ENCODE data around the gene CBR3. TPM values are rescaled to one million over a fixed set of nuclear protein-coding genes. Genes with fewer than 3 reads are reported as not detected.

Gene CBR3
- total and polyA plus RNA-seq, 5 donors from 2014 or later, result 1.8 to 13.2 (median 10.1) TPM

DNA sequence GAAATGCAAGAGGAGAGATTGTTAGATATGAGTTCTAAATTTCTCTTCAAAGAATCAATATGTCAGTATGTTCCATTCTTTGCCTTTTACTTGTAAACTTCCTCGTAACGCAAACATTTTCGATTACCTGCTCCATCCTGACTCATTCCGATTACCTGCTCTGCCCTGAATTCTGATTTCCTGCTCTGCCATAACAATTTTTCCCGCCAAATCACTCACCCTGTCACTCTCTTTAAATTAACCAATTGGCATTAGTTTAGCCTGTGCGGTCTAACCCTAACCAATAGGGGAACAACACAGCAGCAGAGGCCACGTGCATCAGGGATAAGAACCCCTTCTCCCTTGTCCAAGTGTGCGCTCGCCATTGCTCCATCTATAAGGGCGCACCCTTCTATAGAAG lies 25.0 kb upstream of the CBR3 start:
- peaks cover 68% of the 10 kb centered on the region for H3K27me3 Mint-ChIP-seq
- no peaks in the 10 kb centered on the region for H3K36me3 Mint-ChIP-seq
- no peaks in the 10 kb centered on the region for H3K9me3 Mint-ChIP-seq
- H3K4me1 Mint-ChIP-seq, result peaks cover 11 to 22% (median 14%) of the 10 kb centered on the region in 4 donors
- H3K4me3 Mint-ChIP-seq, result no peak overlapping the region
- ATAC-seq (ENCODE audit: low read depth in 2 of 2) (no peak), DNase-seq (no peak)
- Histone ChIP-seq H3K4me3 (ENCODE audit: low read depth, low read length) (no peak overlapping the region), H3K36me3 (ENCODE audit: control insufficient read depth, insufficient read depth, low read length) (no peaks in the 10 kb centered on the region), H3K27ac (ENCODE audit: insufficient read depth, low read length, poor library complexity, severe bottlenecking) (no peak overlapping the region), H3K27me3 (ENCODE audit: control insufficient read depth, insufficient read depth, low read length) (peaks cover 13% of the 10 kb centered on the region), H3K9me3 (ENCODE audit: control insufficient read depth in 2 of 2, low read length in 2 of 2) (no peaks in the 10 kb centered on the region), H3K4me1 (ENCODE audit: control insufficient read depth, insufficient read depth, low read length, poor library complexity, severe bottlenecking) (peaks cover 18% of the 10 kb centered on the region)
- H3K27ac Mint-ChIP-seq, result no peak overlapping the region

DNA sequence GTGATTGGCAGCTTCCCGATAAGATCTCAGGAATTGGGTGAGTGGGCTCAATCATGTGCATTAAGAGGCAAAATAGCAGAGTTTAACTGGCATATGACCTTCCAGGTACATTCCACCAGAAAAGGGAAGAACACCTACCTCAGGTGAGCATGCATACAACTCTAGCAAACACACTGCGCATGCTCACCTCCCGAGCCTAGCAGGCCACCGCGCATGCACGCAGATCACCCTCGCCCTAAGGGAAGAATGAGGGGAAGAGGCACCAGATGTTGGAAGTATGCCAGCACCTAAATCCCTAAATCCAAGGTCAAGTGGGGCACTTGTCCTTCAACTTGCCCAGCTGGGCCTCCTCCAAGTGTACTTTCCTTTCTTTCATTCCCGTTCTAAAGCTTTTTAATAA lies 23.6 kb upstream of the CBR3 start:
- Mint-ChIP-seq H3K4me3 (peak overlapping the region in 1 of 4 donors; percentile 17), H3K9me3 (no peaks in the 10 kb centered on the region)

DNA sequence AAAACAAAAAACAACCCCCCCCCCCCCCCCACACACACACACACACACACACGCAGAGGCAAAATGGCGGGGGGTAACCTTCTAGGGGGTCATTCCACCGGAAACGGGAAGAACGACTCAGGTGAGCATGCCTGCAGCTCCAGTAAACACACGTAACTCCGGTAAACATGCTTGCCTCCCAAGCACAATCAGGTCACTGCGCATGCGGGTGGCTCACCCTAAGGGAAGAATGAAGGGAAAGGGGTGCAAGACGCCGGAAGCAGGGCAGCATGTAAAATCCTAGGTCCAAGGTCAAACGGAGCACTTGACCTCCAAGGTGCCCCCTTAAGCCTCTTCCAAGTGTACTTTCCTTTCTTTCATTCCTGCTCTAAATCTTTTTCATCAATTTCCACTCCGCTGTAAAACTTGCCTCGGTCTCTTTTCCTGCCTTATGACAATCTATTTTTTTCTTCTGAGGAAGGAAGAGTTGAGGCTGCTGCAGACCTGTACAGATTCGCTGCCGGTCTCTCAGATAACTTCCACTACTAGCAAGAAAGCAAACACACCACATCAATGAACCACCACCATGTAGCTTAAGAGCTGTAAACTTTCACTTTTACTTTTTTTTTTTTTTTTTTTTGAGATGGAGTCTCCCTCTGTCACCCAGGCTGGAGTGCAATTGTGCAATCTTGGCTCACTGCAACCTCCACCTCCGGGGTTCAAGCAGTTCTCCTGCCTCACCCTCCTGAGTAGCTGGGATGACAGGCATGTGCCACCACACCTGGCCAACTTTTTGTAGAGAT lies 21.0 kb upstream of the CBR3 start:
- Mint-ChIP-seq H3K27ac (peak overlapping the region in 2 of 3 donors; percentile 60 to 96), H3K36me3 (no peaks in the 10 kb centered on the region), H3K9me3 (no peaks in the 10 kb centered on the region), H3K4me1 (peaks cover 11 to 21% (median 14%) of the 10 kb centered on the region in 4 donors), H3K4me3 (peak overlapping the region; percentile 56 to 93 (median 78)), H3K27me3 (peaks cover 32% of the 10 kb centered on the region)
- no peaks in the 10 kb centered on the region for H3K9me3 ChIP-seq (ENCODE audit: control insufficient read depth in 2 of 2, low read length in 2 of 2)
- H3K4me3 ChIP-seq (ENCODE audit: low read depth, low read length), result peak overlapping the region; percentile 73
- H3K4me1 ChIP-seq (ENCODE audit: control insufficient read depth, insufficient read depth, low read length, poor library complexity, severe bottlenecking), result peaks cover 18% of the 10 kb centered on the region
- no peaks in the 10 kb centered on the region for H3K36me3 ChIP-seq (ENCODE audit: control insufficient read depth, insufficient read depth, low read length)
- ATAC-seq (ENCODE audit: low read depth in 2 of 2) (peak; percentile 71 to 80), DNase-seq (peak; percentile 45 to 82 (median 77))
- peak overlapping the region; percentile 63 for H3K27ac ChIP-seq (ENCODE audit: insufficient read depth, low read length, poor library complexity, severe bottlenecking)
- no peaks in the 10 kb centered on the region for H3K27me3 ChIP-seq (ENCODE audit: control insufficient read depth, insufficient read depth, low read length)

More for the DNA sequence above, 23.6 kb upstream of the CBR3 start:
- no peaks in the 10 kb centered on the region for H3K36me3 Mint-ChIP-seq
- no peak overlapping the region for H3K27ac Mint-ChIP-seq
- H3K4me1 Mint-ChIP-seq, result peaks cover 11 to 21% (median 14%) of the 10 kb centered on the region in 4 donors
- H3K27me3 Mint-ChIP-seq, result peaks cover 56% of the 10 kb centered on the region
- Histone ChIP-seq H3K4me3 (ENCODE audit: low read depth, low read length) (no peak overlapping the region), H3K27me3 (ENCODE audit: control insufficient read depth, insufficient read depth, low read length) (peaks cover 4% of the 10 kb centered on the region), H3K4me1 (ENCODE audit: control insufficient read depth, insufficient read depth, low read length, poor library complexity, severe bottlenecking) (peaks cover 18% of the 10 kb centered on the region), H3K9me3 (ENCODE audit: control insufficient read depth in 2 of 2, low read length in 2 of 2) (no peaks in the 10 kb centered on the region), H3K27ac (ENCODE audit: insufficient read depth, low read length, poor library complexity, severe bottlenecking) (no peak overlapping the region), H3K36me3 (ENCODE audit: control insufficient read depth, insufficient read depth, low read length) (no peaks in the 10 kb centered on the region)
- no peak for DNase-seq
- no peak for ATAC-seq (ENCODE audit: low read depth in 2 of 2)

DNA sequence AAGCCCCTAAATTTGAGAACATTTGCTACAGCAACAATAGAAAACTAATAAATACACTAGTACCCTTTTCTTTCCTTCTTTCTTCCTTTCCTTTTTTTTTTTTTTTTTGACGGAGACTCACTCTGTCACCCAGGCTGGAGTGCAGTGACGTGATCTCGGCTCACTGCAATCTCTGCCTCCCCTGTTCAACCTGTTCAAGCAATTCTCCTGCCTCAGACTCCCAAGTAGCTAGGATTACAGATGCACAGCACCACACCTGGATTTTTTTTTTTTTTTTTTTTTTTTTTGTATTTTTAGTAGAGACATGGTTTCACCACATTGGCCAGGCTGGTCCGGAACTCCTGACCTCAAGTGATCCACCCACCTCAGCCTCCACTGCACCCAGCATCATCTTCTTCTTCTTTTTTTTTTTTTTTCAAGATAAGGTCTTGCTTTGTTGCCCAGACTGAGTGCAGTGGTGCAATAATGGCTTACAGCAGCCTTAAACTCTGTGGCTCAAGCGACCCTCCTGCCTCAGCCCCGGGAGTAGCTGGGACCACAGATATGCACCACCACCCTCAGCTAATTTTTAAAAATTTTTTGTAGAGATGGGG lies 19.6 kb upstream of the CBR3 start:
- H3K36me3 ChIP-seq (ENCODE audit: control insufficient read depth, insufficient read depth, low read length), result no peaks in the 10 kb centered on the region
- Mint-ChIP-seq H3K27me3 (peaks cover 24% of the 10 kb centered on the region), H3K9me3 (no peaks in the 10 kb centered on the region), H3K4me3 (peak overlapping the region in 1 of 4 donors; percentile 93), H3K36me3 (no peaks in the 10 kb centered on the region), H3K27ac (peak overlapping the region in 1 of 3 donors; percentile 60), H3K4me1 (peaks cover 11 to 21% (median 14%) of the 10 kb centered on the region in 4 donors)
- H3K9me3 ChIP-seq (ENCODE audit: control insufficient read depth in 2 of 2, low read length in 2 of 2), result no peaks in the 10 kb centered on the region
- no peaks in the 10 kb centered on the region for H3K27me3 ChIP-seq (ENCODE audit: control insufficient read depth, insufficient read depth, low read length)
- H3K27ac ChIP-seq (ENCODE audit: insufficient read depth, low read length, poor library complexity, severe bottlenecking), result no peak overlapping the region
- no peak overlapping the region for H3K4me3 ChIP-seq (ENCODE audit: low read depth, low read length)
- ATAC-seq (ENCODE audit: low read depth in 2 of 2) (no peak), DNase-seq (no peak)
- H3K4me1 ChIP-seq (ENCODE audit: control insufficient read depth, insufficient read depth, low read length, poor library complexity, severe bottlenecking), result peaks cover 18% of the 10 kb centered on the region

DNA sequence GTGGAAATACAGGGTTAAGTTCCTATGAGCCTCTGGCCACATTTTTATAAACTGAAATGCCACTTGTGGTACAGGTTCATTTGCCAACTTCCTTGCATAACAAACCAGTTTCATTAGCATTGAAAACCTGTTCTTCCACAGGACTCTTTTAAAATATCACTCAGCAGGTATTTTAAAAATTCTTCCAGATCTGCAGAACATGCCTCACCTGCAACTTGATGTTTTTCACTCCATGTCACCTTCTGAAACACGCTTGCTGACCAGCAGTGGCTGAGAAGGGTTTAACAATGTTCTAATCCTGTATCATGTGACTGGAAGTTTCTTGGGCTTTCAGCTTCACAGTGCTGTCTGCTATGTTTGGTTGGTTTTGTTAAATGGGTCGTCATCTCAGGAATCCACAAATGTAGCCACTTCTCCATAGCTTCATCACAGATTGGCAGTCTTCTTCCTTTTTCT lies 17.6 kb upstream of the CBR3 start:
- Mint-ChIP-seq H3K4me3 (peak overlapping the region in 1 of 4 donors; percentile 72), H3K4me1 (peaks cover 9 to 21% (median 14%) of the 10 kb centered on the region in 4 donors), H3K27ac (no peak overlapping the region), H3K36me3 (no peaks in the 10 kb centered on the region), H3K9me3 (no peaks in the 10 kb centered on the region), H3K27me3 (peaks cover 18% of the 10 kb centered on the region)
- Histone ChIP-seq H3K27me3 (ENCODE audit: control insufficient read depth, insufficient read depth, low read length) (no peaks in the 10 kb centered on the region), H3K27ac (ENCODE audit: insufficient read depth, low read length, poor library complexity, severe bottlenecking) (no peak overlapping the region), H3K36me3 (ENCODE audit: control insufficient read depth, insufficient read depth, low read length) (no peaks in the 10 kb centered on the region), H3K9me3 (ENCODE audit: control insufficient read depth in 2 of 2, low read length in 2 of 2) (no peaks in the 10 kb centered on the region), H3K4me1 (ENCODE audit: control insufficient read depth, insufficient read depth, low read length, poor library complexity, severe bottlenecking) (peaks cover 18% of the 10 kb centered on the region), H3K4me3 (ENCODE audit: low read depth, low read length) (no peak overlapping the region)
- no peak for DNase-seq
- no peak for ATAC-seq (ENCODE audit: low read depth in 2 of 2)

DNA sequence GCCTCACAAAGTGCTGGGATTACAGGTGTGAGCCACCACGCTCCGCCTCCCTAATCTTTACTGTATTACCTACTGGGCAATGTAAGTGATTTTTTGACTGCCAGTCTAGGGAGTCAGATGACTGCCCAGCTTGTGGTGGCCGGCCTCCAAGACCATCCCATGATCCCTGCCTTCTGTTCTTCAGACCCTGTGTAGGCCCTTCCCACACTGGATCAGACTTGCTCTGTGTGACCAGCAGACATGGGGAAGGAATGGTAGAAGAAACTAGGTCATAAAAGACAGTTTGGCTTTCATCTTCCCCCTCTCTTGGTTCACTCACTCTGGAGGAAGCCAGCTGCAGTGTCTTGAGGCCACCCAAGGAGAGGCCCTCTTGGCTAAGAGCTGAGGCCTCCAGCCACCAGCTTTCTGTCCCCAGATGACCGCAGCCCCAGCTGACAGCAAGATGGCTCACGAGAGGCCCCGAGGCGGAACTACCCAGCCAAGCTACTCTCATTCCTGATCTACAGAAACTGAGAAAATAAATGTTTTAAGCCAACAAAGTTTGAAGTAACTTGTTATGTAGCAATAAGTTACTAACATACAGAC lies 14.5 kb upstream of the CBR3 start:
- DNase-seq (no peak), ATAC-seq (ENCODE audit: low read depth in 2 of 2) (no peak)
- no peaks in the 10 kb centered on the region for H3K36me3 Mint-ChIP-seq
- peaks cover 7% of the 10 kb centered on the region for H3K27me3 Mint-ChIP-seq
- no peak overlapping the region for H3K27ac Mint-ChIP-seq
- no peaks in the 10 kb centered on the region for H3K36me3 ChIP-seq (ENCODE audit: control insufficient read depth, insufficient read depth, low read length)
- no peaks in the 10 kb centered on the region for H3K27me3 ChIP-seq (ENCODE audit: control insufficient read depth, insufficient read depth, low read length)
- H3K9me3 ChIP-seq (ENCODE audit: control insufficient read depth in 2 of 2, low read length in 2 of 2), result no peaks in the 10 kb centered on the region
- H3K4me1 Mint-ChIP-seq, result peaks cover 1 to 3% (median 2%) of the 10 kb centered on the region in 4 donors
- H3K27ac ChIP-seq (ENCODE audit: insufficient read depth, low read length, poor library complexity, severe bottlenecking), result no peak overlapping the region
- H3K4me3 Mint-ChIP-seq, result no peak overlapping the region
- no peaks in the 10 kb centered on the region for H3K4me1 ChIP-seq (ENCODE audit: control insufficient read depth, insufficient read depth, low read length, poor library complexity, severe bottlenecking)
- no peak overlapping the region for H3K4me3 ChIP-seq (ENCODE audit: low read depth, low read length)
- H3K9me3 Mint-ChIP-seq, result no peaks in the 10 kb centered on the region

DNA sequence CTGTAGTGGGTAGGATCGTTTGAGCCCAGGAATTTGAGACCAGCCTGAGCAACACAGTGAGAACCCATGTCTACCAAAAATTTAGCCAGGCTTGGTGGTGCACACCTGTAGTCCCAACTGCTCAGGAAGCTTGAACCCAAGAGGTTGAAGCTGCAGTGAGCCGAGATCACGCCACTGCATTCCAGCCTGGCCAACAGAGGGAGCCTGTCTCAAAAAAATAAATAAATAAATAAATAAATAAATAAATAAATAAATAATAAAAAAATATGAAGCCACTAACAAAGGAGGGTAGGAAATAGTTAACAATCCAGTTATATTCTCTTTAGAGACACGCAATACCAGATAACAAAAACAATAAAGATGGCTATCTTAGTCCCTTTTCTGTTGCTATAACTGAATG lies 11.9 kb upstream of the CBR3 start:
- Histone ChIP-seq H3K27ac (ENCODE audit: insufficient read depth, low read length, poor library complexity, severe bottlenecking) (no peak overlapping the region), H3K4me3 (ENCODE audit: low read depth, low read length) (no peak overlapping the region), H3K36me3 (ENCODE audit: control insufficient read depth, insufficient read depth, low read length) (no peaks in the 10 kb centered on the region), H3K9me3 (ENCODE audit: control insufficient read depth in 2 of 2, low read length in 2 of 2) (no peaks in the 10 kb centered on the region), H3K27me3 (ENCODE audit: control insufficient read depth, insufficient read depth, low read length) (no peaks in the 10 kb centered on the region), H3K4me1 (ENCODE audit: control insufficient read depth, insufficient read depth, low read length, poor library complexity, severe bottlenecking) (no peaks in the 10 kb centered on the region)
- no peak overlapping the region for H3K4me3 Mint-ChIP-seq
- H3K27me3 Mint-ChIP-seq, result peaks cover 7% of the 10 kb centered on the region
- H3K4me1 Mint-ChIP-seq, result peaks cover 5 to 16% (median 7%) of the 10 kb centered on the region in 4 donors
- DNase-seq (no peak), ATAC-seq (ENCODE audit: low read depth in 2 of 2) (no peak)
- no peaks in the 10 kb centered on the region for H3K9me3 Mint-ChIP-seq
- H3K27ac Mint-ChIP-seq, result no peak overlapping the region
- no peaks in the 10 kb centered on the region for H3K36me3 Mint-ChIP-seq
